Body of pancreas (tissue), 4 donors: ENCODE data around the gene TMEM117.

Source experiments
- CTCF ChIP-seq, 7 experiments: fragments of 450-650 bp in 4 of 7; fragments of 200-600 bp in 3 of 7; sonication (generic) in 3 of 7; IDR thresholded peaks; one replicate each; pipeline ENCODE4 v1.5.1; 2016 to 2019; ENCODE audit warnings: antibody characterized with exemption in 7 of 7
- POLR2A ChIP-seq, 3 donors: fragments of 450-650 bp; IDR thresholded peaks; one replicate each; pipeline ENCODE4 v1.6.1; 2016; ENCODE audit warnings: antibody characterized with exemption in 3 of 3, mild to moderate bottlenecking in 2 of 3

- TF ChIP-seq CTCF (IDR thresholded peaks at IDR 0.05) (no peak), POLR2A (IDR thresholded peaks at IDR 0.05) (no peak)
Observed at GRCh38 chr12:44294649-44295048, 458.8 kb downstream of the TMEM117 start.
